Dedifferentiated amniotic fluid mesenchymal stem cell (primary cell): ENCODE results near the gene UVRAG.

ENCODE experiments used
- DNase-seq: peaks from one replicate; pipeline ENCODE4 v3.0.0-alpha.2; 2016; ENCODE audit errors: extremely low spot score

UVRAG gene

DNA sequence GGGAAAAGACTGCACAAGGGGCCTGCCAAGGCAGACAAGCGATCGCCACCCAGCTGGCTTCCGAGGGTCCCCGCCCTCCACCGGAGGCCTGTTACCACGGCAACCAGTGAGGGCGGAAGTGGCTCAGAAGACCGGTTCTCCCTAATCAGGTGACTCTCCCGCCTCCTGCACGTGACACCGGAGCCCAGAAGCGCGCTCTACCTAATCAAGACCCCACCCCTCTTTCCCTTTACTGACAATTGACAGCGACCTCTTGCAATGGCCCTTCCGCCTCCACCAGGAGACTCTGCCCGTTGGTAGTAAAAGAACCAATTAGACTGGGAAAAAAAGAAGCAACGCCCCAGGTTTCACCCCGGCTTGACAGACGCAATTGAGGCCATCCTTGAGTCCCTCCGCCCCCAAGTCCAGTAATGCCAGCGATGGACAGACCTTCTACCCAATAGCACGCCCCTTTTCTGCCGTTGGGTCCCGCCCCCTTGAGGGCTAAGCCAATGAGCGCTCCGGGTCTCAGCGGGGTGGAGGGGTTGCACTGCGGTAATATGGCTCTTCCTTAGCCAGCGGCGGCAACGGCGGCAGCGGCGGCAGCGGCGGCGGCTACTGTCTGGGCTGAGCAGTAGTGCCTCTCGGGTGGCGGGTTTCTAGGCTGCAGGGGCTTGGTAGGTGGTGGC, at the start of gene UVRAG:
Gene UVRAG, plus strand, starts transcription at position 534 of the 668 bp plus-strand sequence. CDS start 198 bp downstream, outside the sequence.
- DNase-seq: peak; percentile 99

GRCh38 chr11:75766443-75767227, 48.4 kb upstream of the UVRAG start:
- no peak for DNase-seq

- no peak for DNase-seq
These were observed 47.8 kb upstream of the UVRAG start for GRCh38 chr11:75767228-75767572.

GRCh38 chr11:75767793-75768111, 47.3 kb upstream of the UVRAG start:
- no peak for DNase-seq

- DNase-seq: no peak
These were observed 46.7 kb upstream of the UVRAG start, which contains the start of gene DGAT2 for GRCh38 chr11:75768112-75768908. Gene DGAT2, plus strand, starts transcription at chr11:75768778. Its CDS starts 214 bp downstream, at chr11:75768992.

DNA sequence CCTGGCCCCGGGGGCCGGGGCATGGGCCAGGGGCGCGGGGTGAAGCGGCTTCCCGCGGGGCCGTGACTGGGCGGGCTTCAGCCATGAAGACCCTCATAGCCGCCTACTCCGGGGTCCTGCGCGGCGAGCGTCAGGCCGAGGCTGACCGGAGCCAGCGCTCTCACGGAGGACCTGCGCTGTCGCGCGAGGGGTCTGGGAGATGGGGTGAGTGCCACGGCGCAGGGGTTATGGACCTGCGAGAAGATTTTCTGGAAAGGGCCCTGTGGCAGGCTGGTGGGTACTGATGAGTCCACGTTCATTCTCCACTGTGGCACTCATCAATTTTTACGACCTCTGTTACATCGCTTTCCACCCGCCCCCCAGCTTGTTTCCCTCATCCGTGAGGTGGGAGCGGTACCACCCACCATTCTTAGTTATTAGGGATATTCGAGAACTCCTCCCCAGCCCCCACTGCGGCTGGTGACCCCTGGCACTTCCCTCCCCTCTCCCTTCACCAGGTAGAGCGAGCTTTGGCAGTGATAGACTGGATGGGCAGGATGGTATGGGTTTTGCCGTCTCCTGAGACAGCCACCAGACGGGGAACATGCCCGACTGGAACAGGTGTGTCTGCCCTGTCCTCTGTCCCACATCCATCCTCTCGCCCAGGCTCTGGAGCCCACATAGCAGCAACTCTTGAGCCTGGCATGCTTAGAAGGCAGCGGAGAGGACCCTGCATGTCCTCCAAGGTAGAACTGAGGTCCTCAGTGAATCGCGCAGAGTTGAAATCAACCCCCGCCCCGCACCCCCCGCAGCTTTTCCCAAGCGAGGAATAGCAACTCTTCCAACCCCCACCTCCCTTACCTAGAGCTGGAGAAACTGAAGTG, 45.9 kb upstream of the UVRAG start:
- DNase-seq: no peak

GRCh38 chr11:75770102-75770501, 44.9 kb upstream of the UVRAG start:
- no peak for DNase-seq

DNA sequence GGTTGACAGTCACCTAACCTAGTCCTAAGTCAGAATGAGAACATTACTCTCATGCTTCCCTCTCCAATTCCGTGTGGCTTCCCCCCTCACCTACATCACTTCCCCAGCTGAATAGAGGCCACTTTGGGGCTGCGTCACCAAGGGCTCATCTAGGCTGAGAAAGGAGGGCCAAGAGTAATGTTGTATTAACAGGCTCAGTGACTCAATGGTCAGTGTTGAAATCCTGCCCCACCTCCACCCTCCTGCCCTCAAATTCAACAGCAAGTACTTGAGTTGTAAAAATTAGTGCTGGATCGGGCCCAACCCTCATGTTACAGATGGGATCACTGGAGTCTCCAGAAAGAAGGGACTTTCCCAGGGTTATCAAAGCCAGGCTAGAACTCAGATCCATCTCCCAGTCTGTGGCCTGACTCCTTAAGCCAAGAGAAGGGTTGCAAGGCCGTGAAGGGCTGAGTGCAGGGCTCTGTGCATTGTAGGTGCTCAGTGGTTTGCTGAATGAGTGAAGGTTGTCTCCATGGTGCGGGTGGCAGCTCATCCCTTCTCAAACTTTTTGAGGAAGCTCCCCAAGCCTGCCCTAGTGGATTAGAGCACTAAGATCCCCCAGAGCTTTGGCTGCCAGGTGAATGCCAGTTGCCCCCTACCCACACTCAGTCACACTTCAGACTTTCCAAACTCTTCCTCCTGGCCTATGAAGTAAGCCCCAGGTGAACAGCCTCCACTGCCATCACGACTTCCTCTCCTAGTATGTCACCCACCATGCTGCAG, 43.2 kb upstream of the UVRAG start:
- DNase-seq: no peak

GRCh38 chr11:75773595-75774353, 41.2 kb upstream of the UVRAG start:
- no peak for DNase-seq

DNA sequence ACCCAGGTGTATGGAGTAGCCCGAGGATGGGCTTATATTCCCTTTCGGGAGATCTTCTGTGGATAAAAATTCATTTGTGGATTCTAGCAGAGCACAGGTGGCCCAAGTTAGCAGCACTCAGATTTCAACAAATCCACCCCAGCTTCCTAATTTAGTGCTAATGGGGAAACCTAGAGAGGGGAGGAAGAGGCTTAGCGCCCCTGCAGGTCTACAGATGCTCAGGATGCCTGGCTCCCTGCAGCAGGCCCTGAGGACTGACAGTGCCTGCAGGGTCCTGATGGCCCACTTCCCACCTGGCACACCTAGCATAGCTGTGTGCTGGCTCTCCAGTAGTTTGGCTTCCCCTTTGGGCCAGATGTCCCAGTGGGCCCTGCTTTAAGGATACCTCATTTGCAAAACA, 40.0 kb upstream of the UVRAG start:
- no peak for DNase-seq

DNA sequence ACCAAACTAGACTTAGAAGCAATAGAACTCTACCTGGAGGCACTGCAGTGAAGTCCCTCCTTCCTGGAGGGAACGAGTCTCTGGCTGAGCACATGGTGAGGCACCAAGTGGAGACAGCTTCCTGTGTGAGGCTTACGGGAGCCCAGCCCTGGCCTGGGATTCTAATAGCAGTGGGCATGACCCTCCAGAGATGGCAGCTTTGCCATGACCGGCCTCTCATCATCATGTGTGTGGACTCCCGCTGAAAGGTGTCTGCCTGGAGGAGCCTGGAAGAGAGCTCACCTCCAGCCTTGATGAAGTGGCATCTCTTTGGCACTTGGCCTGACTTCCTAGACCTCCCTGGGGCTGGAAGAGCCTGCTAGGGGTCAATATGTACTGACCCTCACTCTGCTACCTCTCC, 38.5 kb upstream of the UVRAG start:
- no peak for DNase-seq

DNA sequence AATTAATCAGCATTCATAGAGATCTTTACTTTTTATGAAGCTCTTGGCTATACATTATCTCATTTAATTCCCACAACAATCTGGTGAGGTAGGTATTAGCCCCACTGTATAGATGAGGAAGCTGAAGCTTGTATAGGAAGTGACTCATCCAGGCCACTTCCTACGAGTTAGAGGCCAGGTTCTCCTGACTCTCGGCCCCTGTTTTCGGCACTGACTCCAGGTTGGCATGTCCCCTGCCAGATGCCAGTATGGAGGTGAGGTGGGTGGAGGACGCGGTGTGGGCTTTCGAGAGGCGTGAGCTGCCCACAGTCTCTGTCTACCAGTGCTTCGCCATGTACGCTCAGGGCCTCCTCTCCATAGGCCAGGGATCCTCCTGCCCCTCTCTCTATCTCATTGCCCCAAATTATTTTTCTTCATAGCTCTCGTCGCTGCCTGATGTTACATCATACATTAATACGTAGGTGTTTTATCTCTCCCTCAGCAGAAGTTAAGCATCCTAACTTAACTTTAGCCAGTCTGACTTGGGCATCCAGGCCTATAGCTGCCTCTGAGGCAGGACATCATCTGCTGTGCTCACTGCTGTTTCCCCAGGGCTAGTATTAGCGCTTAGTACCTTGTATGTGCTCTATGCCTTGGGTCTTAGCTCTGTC, 37.4 kb upstream of the UVRAG start:
- DNase-seq: no peak

DNA sequence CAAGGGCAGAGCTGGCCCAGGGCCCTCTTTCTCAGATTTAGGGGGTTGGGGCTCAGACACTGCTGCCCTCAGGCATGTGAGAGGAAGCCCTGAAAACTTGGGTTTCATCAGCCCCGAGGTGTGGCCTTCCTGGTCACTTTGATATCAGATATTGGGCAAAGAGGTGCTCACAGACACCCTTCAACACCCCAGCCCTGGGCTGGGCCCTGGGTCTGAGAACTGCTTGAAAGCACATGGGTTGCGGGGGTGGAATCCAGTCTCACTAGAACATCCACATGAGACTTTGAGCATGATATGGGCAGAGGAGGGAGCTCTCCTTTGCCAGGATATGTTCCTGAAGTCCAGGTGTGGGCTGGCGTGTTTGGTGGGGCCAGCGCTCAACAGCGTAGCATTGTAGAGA, 36.0 kb upstream of the UVRAG start:
- DNase-seq: no peak

DNA sequence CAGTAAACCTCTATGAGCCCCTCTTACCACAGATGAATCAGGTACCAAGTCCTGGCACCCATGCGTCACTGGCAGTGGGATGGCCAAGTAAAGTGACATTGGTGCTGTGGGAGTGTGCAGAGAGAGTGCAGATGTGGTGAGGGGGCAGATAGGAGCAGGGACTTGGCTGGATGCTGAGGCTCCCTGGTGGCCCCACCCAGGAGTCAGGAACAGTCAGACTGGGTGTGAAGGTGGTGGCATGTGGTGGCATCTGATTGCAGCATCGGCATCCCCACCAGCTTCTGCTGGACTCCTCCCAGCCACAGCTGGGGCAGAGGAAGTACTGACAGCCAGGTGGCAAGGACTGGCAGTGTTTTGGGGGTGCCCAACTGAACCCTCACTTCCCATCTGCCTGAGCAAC, 35.0 kb upstream of the UVRAG start:
- no peak for DNase-seq

DNA sequence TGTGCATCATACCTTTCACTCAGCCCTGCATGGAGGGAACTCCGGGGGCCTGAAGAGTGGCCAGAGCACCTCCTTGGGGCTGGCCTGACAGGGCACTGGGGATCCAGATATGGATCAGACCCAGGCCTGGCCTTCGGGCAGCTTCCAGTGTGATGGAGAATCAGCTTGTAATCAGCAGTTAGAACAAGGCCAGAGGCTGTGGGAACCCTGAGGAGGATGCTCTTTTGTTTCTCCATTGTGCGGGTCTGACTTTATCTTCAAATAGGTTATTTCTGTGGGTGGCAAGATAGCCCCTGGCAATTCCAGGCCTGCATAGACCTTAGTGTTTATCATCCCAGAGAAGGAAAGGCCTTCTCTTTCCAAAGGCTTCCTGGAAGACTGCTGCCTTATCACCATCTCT, 34.1 kb upstream of the UVRAG start:
- no peak for DNase-seq

GRCh38 chr11:75781296-75781695, 33.7 kb upstream of the UVRAG start:
- DNase-seq: no peak

DNA sequence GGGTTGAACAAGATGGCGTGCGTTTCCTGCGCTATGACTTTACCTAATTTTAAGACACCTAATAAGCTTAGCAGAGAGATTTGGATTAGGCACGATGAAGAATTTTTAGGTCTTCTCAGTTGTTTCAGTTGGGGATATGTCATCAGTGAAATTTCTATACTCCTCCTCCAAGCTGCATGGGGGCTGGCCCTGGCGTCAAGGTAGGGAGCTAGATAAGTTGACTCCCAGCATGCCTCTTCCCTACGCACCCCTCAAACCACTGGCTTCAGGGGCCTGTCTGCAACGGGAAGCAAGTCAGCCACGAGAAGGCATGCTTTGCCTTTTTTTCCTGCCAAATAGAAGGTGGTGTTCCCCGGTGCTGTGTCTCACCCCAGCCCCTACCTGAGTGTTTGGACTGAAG, 33.2 kb upstream of the UVRAG start:
- DNase-seq: no peak

GRCh38 chr11:75782540-75783263, 32.3 kb upstream of the UVRAG start:
- no peak for DNase-seq
